ENCODE measurements around the gene ZNF865. TPM values are rescaled to one million over a fixed set of nuclear protein-coding genes. Genes with fewer than 3 reads are reported as not detected.

Gene ZNF865
- total RNA-seq, 1 experiment from 2014 or later: 16.2 TPM

- Histone ChIP-seq H3K27me3 (ENCODE audit: insufficient read depth, low read length) (no peaks in the 10 kb centered on the region), H3K36me3 (ENCODE audit: control insufficient read depth in 1 of 2, insufficient read depth in 2 of 2, low read length in 2 of 2) (peaks cover 6 to 18% of the 10 kb centered on the region in 2 experiments; a peak in 3 of 4 replicates), H3K4me2 (ENCODE audit: low read length) (no peak overlapping the region), H3K9me2 (ENCODE audit: insufficient read depth) (no peaks in the 10 kb centered on the region), H3K9ac (ENCODE audit: low read length) (no peak overlapping the region), H3K4me3 (replicated peaks in 1 of 2; ENCODE audit: low read depth in 1 of 2, low read length in 2 of 2) (no peak overlapping the region), H3K79me2 (ENCODE audit: insufficient read depth, low read length) (peaks cover 50% of the 10 kb centered on the region), H3K9me3 (ENCODE audit: control insufficient read depth in 1 of 2, insufficient read depth in 1 of 2, low read depth in 1 of 2, low read length in 2 of 2) (no peaks in the 10 kb centered on the region), H2AFZ (ENCODE audit: low read depth, low read length, poor library complexity, severe bottlenecking) (no peak overlapping the region), H3K4me1 (ENCODE audit: control insufficient read depth in 1 of 2, insufficient read depth in 2 of 2, low read length in 2 of 2) (peaks cover 10 to 18% of the 10 kb centered on the region in 2 experiments), H3K27ac (ENCODE audit: low read depth, low read length) (no peak overlapping the region), H4K20me1 (ENCODE audit: insufficient read depth) (no peaks in the 10 kb centered on the region)
- POLR2A ChIA-PET: interaction anchor here (1.3 kb wide), 1 partner anchor 10 kb away, joined by 3 read pairs; the partner anchor contains the start of gene FIZ1
- intact Hi-C loops (cut with micrococcal nuclease): no loop called here
- DNase-seq (ENCODE audit: low read depth, low spot score): no peak
- CTCF ChIA-PET: no interaction called here
- ATAC-seq: no peak
- TF ChIP-seq RAD21 (IDR thresholded peaks at IDR 0.05; ENCODE audit: low read depth) (no peak), EGR1 (IDR thresholded peaks at IDR 0.05; ENCODE audit: low read depth) (no peak), ZNF274 (IDR thresholded peaks at IDR 0.05; ENCODE audit: low read depth, low read length) (no peak)
- no TSS peak for BruUV-seq (replicated peaks)
- RAD21 ChIA-PET (ENCODE audit: low non-redundant PET in 1 of 2, low total read pairs in 2 of 2, uncharacterized antibody in 2 of 2, unreplicated experiment in 2 of 2): no interaction called here
Observed at GRCh38 chr19:55609326-55609725, 3.9 kb downstream of the ZNF865 start.

GRCh38 chr19:55611300-55611982 is 6.0 kb downstream of the ZNF865 start:
- ATAC-seq: no peak
- Histone ChIP-seq H3K4me1 (ENCODE audit: control insufficient read depth in 1 of 2, insufficient read depth in 2 of 2, low read length in 2 of 2) (peaks cover 6 to 7% of the 10 kb centered on the region in 2 experiments), H3K9me3 (ENCODE audit: control insufficient read depth in 1 of 2, insufficient read depth in 1 of 2, low read depth in 1 of 2, low read length in 2 of 2) (no peaks in the 10 kb centered on the region), H3K4me3 (replicated peaks in 1 of 2; ENCODE audit: low read depth in 1 of 2, low read length in 2 of 2) (no peak overlapping the region), H3K79me2 (ENCODE audit: insufficient read depth, low read length) (peaks cover 43% of the 10 kb centered on the region), H3K9me2 (ENCODE audit: insufficient read depth) (no peaks in the 10 kb centered on the region), H3K27ac (ENCODE audit: low read depth, low read length) (no peak overlapping the region), H3K9ac (ENCODE audit: low read length) (no peak overlapping the region), H3K4me2 (ENCODE audit: low read length) (no peak overlapping the region), H3K36me3 (ENCODE audit: control insufficient read depth in 1 of 2, insufficient read depth in 2 of 2, low read length in 2 of 2) (peaks cover 6 to 18% of the 10 kb centered on the region in 2 experiments; a peak in 3 of 4 replicates), H4K20me1 (ENCODE audit: insufficient read depth) (no peaks in the 10 kb centered on the region), H3K27me3 (ENCODE audit: insufficient read depth, low read length) (no peaks in the 10 kb centered on the region), H2AFZ (ENCODE audit: low read depth, low read length, poor library complexity, severe bottlenecking) (no peak overlapping the region)
- BruUV-seq (replicated peaks): no TSS peak
- intact Hi-C loops (cut with micrococcal nuclease): no loop called here
- no peak for DNase-seq (ENCODE audit: low read depth, low spot score)
- CTCF ChIA-PET: no interaction called here
- RAD21 ChIA-PET (ENCODE audit: low non-redundant PET in 1 of 2, low total read pairs in 2 of 2, uncharacterized antibody in 2 of 2, unreplicated experiment in 2 of 2): no interaction called here
- POLR2A ChIA-PET: no interaction called here
- TF ChIP-seq YY1 (IDR thresholded peaks at IDR 0.05; ENCODE audit: extremely low read depth, insufficient replicate concordance, low read depth, low read length): no peak
